Smooth muscle cell of the brain vasculature (primary cell): ENCODE measurements around the gene NPY4R.
"Not testable (repeated sequence)": the region's sequence is repeated elsewhere in the genome, so short reads cannot be mapped to it uniquely, and the experiment has no call there.

Experiments
- DNase-seq: peaks from one replicate; pipeline ENCODE4 v3.0.0-alpha.2; 2012; ENCODE audit warnings: low read depth, low spot score

The NPY4R gene

DNA sequence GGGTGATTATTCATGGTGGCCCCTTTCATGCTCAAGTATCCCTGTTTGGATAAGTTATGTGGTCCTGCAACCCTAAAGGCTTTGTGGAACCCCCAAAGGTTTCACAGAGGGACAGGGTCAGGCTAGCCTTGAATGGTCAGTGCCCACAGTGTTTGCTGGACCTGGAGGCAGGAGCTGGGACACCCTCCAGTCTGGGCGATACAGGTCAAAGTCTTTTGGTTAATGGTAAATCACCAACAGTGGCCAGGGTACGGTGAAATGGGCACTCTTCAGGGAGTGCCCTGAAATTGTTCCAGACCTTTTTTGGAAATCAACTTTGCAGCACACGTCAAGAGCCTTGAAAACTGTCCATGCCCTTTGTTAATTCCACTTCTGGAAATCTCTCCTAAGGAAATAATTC lies 8.7 kb downstream of the NPY4R start:
- not testable (repeated sequence) for DNase-seq

DNA sequence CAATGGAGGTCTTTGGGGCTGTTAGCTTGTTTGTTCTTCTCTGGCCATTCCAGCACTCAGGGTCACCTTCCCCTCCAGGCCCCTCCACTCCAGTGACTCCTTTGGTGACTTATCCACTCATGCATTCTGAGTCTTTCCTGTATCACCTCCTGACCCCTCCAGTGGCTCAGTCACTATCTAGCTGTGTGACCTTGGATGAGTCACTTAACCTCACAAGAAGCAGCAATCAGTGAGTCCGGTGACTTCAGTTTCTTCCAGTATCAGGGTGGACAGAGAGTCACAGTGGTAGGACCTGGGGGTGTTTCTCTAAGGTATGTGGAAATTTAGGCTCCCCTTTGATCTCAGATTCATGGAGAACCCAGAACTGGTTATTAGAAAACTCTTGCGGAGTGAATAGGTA lies 9.8 kb downstream of the NPY4R start:
- not testable (repeated sequence) for DNase-seq

- DNase-seq: not testable (repeated sequence)
Measured at GRCh38 chr10:46451365-46451764, 14.4 kb downstream of the NPY4R start.

DNA sequence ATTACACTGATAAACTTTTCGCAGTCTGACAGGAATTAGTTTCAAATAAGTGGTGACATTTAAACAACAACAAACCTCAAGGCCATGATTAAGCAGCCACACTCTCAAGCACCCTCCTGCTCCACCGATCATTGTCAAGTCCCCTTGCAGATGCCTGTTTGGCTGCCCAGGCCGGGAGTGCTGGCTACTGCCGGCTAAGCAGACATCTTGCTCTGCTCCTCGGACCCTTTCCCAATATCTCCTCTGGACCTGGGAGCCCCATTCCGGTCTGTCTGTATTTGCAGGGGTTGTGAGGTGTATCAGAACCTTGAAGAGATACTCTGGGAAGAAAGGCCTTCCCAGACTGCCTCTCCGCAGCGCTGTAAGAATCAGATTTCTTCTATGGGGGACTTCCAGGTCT lies 14.9 kb downstream of the NPY4R start:
- DNase-seq: not testable (repeated sequence)

GRCh38 chr10:46447439-46447838 lies 18.3 kb downstream of the NPY4R start:
- DNase-seq: not testable (repeated sequence)

DNA sequence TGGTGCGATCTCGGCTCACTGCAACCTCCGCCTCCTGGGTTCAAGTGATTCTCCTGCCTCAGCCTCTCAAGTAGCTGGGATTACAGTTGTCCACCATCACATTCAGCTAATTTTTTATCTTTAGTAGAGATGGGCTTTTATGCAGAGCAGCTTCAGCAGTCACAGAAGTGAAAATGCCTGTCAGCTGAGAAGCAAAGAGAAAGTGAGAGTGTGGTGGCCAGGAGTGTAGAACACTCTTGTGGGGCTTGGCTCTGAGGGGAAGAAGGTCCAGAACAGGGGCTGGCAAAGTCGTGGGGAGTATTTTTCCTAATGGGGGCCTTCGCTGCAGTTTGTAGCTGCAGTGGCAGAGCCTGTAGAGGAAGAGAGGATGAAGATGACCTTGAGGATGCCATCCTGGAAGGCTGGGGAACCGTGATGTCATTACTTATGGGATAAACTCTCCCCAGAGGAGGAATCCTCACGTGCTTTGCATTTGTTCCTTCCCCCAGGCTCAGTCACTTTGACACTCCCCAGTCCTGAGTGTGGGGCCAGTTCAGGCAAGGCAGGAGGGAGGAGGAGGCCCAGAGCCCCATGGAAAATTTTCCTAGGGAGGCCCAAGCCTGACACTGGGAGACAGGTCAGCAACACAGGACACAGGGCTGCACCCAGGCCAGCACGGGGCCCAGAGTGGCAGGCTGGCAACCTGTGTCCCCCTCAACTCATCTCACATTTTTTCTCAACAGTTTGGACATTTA lies 20.2 kb downstream of the NPY4R start:
- not testable (repeated sequence) for DNase-seq

DNA sequence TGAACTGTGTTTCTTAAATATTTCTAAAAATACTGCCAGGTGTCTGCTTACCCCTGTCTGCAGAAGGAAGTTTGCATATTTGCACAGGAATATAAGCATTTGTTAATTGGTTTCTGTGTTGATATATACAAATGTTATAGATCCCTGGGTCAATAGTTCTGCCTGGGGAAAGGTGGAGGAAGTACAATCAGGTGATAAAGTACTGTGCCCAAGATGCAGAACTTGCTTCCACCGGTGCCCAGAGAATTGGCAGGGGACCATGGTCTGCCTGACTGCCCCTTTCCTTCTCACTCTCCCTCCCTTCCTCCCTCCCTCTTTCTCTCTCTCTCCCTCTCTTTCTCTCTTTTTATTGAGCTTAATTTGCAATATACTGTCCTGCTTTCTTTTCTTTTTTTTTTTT lies 22.3 kb downstream of the NPY4R start:
- not testable (repeated sequence) for DNase-seq

- DNase-seq: not testable (repeated sequence)
Measured at GRCh38 chr10:46442706-46443275, 23.0 kb downstream of the NPY4R start.

- not testable (repeated sequence) for DNase-seq
Measured at GRCh38 chr10:46441837-46442278, 23.9 kb downstream of the NPY4R start.

DNA sequence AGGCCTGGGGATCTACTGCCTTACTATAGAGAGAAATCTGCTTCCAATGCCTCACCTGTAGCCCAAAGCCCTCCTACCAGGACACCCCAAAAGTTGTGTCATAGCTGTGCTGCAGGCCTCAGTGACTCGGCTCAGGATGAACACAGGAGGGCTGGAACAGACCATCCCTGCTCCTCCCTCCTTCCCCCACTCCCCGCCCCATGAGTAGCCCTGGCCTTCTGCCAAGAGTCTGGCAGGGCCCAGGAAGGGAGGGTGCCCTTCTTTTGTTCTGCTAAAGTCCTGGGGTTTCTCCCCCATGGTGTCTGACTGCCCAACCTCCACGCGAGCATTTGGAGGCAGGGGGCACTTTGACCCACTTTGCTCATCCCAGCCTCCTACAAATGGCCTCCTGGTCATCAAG lies 24.8 kb downstream of the NPY4R start:
- DNase-seq: not testable (repeated sequence)

GRCh38 chr10:46423550-46423949 lies 42.2 kb downstream of the NPY4R start:
- DNase-seq: not testable (repeated sequence)

DNA sequence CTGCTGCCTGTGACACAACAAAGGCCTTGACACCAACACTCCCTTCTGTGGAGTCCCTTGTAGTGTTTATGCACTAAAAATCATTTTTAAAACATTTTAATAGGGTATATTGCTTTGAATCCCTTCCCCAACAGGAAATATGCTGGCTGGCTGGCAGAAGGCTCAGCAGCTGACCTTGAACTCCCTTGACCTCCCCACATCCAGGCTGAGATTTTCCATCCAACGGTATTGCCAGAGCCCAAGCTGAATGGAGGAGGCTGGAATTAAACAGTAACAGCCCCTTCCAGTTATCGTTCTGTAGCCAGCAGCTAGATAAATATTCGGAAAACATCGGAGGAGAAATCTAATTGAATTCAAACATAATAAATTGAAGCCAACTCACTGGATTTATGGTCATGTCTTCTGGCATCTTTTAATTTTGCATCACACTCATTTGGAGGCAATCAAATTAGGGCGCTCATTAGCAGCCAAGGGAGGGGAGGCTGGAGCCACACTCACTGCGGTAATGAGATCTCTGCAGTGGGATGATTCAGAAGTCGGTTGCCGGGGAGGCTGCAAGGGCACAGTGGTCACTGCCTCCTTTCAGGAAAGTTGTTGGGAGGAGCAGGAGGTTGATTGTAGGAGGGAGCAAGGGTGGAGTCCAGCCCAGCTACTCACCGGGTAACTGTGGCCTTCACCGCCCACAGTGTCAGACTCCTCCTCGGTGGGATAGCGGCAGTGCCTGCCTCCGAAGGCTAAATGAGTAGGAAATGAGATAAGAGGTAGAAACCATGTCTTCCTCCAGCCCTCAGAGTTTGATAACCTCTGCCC lies 46.0 kb downstream of the NPY4R start:
- not testable (repeated sequence) for DNase-seq

DNA sequence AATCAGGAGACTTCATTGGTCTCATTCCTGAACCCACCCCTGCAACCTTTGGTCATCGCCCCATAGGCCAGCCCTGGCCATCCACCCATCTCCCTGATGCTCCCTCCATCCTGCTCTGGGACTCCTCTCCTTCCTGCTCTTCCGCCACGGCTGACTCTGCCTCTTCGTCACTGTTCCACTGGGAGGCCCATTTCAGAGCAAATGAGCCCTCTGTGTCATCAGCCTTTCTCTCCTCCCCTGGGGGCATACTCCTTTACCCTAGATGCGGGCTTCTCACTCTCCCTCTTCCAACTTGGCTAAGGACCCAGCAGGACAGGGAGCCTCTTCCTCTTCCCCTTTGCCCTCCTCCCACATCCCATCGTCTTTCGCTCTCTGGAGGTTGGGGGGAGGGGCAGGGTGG lies 47.5 kb downstream of the NPY4R start:
- DNase-seq: not testable (repeated sequence)

GRCh38 chr10:46415291-46415690 lies 50.5 kb downstream of the NPY4R start:
- not testable (repeated sequence) for DNase-seq

DNA sequence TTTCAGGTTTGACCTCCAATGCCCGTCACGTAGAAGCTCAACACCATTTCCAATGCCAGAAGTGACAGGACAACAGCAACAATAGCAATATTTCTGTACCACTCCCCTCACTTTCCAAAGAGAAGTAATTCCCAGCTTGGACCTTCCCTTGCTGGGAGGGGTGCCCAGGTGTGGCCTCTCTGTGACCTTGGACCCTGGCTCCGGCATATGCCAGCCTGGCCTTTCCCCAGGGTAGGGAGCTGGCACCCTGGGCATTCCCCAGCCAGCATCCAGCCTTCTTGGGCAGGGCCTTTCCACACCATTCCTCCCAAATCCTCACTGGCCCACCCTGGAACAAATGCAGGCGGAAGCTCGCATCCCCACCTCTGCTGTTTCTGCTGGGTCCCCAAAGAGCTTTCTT lies 53.1 kb downstream of the NPY4R start:
- DNase-seq: not testable (repeated sequence)

GRCh38 chr10:46411123-46411522 lies 54.6 kb downstream of the NPY4R start:
- not testable (repeated sequence) for DNase-seq
